GM19328 (cell line): ENCODE data around the gene FGD4.

Source experiments
- ATAC-seq: cut with Tn5 transposase; IDR thresholded peaks from one replicate; pipeline ENCODE4 v1.9.1; 2021; ENCODE audit warnings: mild to moderate bottlenecking, moderate library complexity; ENCODE audit not compliant: unreplicated experiment

Gene FGD4

DNA sequence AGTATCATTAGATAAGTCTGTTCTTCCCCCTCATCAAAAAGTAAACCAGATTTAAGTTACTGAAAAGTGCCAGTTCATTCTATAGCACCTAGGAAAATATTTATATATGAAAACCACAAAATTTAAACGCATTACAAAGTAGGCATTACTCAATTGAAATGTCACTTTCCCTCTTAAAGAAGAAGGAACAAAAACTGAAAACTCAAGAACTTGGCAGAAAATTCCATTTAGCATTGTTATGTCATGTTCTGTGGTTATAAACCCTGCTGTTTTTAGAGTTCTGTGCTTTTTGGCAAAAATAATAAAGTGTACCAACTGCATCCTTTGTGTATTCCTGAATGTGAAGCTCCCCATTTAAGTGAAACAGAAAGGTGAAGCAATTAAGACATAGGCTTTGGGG lies 3.6 kb downstream of the FGD4 start:
- no peak for ATAC-seq

DNA sequence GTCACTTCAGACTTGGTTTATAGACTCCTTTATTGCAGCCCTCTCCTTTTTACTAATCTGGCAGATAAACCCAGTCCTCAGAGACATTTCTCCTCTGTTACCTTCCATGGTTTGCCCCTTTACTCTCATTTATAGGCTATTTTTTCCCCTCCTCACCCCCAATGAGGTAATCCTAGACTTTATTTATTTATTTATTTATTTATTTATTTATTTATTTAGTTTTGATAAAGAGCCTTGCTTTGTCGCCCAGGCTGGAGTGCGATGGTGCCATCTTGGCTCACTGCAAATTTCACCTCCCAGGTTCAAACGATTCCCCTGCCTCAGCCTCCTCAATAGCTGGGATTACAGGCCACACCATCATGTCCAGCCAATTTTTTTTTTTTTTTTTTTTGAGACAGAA lies 8.4 kb downstream of the FGD4 start:
- no peak for ATAC-seq

DNA sequence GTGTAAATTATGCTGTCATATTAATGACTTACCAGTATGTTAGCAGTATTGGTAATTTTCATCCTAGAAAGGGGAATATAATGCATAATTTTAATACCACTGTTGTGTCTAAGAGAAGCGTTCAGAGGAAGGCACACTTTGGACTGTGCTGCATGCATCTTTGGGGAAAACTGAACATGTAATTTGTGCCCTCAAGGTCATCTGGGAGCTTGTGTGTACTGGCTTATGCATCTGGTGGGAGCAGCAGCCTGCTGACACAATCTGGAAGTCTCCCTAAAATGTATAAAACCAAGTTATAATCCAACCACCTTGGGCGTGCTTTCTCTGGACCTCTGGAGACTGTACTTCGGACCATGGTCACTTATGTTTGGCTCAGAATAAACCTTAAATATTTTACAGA lies 14.1 kb downstream of the FGD4 start:
- no peak for ATAC-seq

DNA sequence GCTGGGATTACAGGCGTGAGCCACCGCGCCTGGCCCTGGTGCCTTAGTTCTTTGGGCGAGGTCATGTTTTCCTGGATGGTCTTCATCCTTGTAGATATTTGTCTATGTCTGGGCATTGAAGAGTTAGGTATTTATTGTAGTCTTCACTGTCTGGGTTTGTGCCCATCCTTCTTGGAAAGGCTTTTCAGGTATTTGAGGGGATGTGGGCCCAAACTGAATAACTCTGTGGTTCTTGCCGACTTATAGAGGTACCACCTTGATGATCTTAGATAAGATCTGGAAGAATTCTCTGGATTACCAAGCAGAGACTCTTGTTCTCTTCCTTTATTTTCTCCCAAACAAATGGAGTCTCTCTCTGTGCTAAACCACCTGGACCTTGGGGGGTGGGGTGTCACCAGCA lies 18.9 kb downstream of the FGD4 start:
- ATAC-seq, result no peak

DNA sequence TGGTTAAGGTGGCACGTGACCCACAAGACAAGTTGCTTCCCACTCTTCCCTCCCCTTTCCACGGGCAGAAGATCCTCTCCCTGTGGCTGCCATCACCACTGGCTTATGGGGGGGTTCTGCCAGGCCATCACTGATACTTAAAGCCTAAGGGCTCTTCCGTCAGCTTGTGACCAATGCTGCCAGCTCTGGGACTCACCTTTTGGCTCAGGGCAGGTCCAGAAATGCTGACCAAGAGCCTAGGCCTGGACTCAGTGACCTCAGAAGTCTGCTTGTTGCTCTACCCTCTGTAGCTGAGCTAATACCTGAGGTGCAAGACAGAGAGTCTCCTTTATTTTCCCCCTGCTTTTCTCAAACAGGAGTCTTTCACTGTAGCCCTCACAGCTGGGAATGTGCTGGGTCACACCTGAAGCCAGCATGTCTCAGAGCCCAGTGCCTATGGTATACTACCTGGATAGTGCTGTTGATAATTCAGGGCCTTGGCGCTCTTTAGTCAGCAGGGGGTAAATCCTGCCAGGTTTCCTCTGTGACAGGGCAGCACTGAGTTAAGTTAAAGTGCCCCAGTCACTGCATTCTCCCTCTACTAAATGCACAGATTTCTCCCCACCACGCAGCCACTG lies 19.7 kb downstream of the FGD4 start:
- no peak for ATAC-seq

DNA sequence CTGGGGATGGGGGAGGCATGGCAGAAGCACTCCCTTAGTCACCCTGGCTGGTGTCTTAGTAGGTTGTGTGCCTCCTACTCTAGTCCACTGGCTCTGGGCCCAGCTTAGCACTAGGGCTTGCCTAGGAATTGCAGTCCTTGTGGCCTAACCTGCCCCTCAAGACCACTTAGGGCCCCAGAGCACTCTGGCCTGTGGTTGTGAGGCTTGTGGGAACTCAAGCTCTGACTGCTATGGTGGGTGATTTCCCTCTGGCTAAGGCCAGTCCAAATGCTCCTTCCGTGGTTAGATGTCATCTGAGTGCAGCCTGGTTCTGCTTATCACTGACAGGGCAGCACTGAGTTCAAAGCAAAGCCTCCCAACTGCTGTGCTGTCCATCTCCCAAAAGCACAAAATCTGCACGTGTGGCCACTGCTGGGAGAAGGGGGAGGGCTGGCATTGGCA lies 20.2 kb downstream of the FGD4 start:
- no peak for ATAC-seq

DNA sequence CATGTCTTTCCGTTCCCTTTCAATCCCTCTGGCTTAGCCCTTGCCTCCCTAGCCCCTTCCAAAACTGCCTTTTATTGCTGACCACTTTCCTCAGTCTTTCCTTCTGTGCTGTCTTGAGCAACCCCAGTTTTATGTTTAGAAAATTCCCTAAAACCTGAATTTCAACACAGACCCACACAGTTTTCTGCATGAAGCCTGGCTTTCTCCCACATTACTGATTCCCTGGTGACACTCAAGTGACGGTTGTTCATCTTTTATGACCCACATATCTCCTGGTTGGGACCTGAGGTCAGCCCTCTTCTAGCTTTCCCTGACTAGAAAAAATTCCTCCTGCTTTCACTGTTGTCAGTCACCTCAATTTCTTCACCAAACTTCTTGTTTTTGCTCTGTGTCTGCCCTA lies 21.0 kb downstream of the FGD4 start:
- ATAC-seq, result no peak

DNA sequence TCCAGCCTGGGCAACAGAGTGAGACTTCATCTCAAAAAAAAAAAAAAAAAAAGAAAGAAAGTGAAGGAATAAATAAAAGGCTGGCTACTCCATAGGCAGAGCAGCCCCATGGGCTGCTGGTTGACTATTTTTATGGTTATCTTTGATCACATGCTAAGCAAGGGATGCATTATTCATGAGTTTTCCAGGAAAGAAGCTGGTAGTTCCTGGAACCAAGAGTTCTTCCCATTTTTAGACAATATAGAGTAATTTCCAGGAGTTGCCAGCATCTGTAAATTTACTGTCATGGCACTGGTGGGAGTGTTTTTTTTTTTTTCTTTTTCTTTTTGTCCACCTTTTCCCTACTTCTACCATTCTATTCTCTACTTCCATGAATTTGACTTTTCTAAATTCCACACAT lies 24.2 kb downstream of the FGD4 start:
- ATAC-seq, result no peak

DNA sequence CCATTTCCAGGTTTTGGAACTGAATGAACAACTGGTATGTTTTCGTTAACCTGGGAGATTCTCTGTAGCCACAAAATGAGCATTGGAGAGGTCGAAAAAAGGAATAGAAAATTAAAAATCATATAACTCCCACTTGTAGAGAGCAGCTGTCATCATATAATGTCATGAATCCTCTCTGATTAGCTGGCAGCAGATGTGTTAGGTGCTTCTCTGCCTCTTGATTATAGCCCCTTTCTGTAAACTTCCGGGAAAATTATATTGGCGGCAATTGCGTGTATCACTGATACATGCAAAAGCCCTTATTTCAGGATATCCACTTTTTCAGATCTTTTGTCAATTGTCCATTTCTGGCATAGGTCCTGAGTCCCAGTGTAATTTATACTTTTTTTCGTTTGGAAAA lies 31.7 kb downstream of the FGD4 start:
- ATAC-seq, result no peak

DNA sequence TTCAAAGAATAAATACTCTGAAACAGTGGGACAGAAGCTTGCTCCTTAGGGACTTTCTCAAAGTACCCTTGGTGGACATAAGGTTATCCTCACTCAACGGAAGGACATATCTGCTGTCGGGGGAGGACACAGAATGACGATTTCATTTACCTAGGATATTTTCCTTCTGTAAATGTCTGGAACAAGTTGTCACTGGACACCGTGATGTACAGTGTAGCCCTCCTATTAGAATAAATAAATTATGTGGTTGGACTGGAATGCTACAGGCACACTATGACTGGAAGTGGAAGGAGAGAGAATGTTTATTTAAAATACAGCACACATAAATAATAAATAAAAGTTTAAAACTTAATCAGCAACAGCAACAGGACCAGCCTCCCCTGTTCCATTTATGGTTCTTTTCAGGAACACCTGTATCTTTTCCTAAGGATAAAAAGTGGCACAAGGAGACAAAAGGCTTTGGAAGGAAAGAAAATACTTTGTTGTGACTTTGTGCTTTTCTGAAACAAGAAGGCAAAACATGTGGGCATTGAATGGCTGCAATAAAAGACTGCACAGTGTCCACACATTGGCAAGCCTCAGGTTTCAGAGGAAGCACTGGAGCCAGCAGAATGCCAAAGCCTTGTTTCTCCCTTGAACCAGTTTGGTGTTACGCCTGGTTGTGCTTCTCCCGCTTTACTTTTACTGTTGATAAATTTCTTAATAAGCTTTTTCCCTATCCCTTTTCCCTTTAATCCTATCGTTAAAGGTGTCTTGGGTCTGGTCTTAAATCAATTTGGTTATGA lies 36.8 kb downstream of the FGD4 start:
- no peak for ATAC-seq

DNA sequence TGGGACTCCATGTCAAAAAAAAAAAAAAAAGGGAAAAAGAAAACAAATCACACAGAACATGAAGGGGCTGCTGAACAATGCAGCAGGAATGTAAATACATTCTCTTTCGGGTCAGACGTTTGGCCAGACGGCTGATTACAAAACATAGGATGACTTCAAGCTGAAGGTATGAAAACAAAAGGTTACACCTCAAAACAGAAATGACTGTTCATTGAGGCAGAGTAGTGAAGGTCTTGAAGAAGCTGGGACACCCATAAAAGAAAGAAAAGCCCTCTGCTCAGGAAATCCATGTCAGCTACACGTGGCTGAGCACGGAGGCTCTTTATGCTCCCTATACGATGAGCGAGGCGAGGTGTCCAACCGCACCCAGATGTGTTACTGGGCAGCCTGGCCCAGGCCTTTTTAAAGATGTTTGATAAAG lies 37.7 kb downstream of the FGD4 start:
- ATAC-seq, result no peak

DNA sequence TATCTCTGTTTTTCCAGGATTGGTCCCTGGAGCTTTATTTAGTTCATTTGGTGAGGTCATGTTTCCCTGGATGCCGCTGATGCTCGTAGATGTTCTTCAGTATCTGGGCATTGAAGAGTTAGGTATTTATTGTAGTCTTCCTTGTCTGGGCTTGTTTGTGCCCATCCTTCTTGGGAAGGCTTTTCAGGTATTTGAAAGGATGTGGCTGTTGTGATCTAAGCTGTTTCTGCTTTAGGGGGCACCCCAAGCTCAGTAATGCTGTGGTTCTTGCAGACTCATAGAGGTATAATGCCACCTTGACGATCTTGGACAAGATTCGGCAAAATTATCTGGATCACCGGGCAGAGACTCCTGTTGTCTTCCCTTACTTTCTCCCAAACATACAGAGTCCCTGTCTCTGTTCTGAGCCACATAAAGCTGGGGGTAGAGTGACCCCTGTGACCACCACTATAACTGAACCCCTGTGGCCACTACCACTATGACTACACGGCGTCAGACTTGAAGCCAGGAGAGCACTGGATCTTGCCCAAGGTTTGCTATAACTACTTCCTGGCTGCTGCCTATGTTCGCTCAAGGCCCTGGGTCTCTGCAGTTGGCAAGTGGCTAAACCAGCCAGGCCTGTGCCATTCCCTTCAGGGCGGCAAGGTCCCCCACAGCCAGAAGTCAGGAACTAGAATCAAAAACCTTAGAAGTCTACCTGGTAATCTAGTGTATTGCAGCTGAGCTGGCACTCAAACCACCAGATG lies 40.9 kb downstream of the FGD4 start:
- no peak for ATAC-seq

DNA sequence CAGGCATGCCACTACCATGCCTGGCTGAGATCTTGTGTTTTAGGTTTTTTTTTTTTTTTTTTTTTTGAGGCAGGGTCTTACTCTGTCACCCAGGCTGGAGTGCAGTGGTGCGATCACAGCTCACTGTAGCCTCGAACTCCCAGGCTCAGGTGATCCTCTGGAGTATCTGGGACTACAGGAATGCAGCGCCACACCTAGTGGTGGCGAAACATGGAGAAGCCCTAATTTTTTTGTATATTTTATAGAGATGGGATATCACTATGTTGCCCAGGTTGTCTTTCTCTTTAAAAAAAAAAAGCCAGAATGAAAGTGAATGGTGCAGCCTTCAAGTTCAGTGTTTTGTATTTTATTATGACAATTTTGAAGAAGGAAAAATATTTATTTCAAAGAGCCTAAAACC lies 44.1 kb downstream of the FGD4 start:
- ATAC-seq, result no peak

DNA sequence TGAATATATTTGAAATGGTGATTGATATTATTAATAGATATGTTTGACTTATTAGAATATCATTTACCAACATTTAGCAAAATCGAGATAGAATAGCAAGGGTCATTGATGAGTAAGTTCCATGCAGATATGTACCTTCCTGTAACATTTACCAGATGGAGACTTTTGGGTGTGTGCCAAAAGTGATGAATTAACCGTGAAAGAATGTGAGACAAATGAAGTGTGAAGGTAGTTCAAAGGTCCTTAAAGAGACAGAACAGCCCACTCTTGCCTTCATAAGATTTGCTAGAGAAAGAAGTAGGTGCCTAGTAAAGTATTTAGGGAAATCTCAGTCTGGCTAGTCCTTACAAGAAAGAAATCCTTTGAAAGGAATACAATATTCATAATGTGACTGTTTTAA lies 45.5 kb downstream of the FGD4 start:
- no peak for ATAC-seq

DNA sequence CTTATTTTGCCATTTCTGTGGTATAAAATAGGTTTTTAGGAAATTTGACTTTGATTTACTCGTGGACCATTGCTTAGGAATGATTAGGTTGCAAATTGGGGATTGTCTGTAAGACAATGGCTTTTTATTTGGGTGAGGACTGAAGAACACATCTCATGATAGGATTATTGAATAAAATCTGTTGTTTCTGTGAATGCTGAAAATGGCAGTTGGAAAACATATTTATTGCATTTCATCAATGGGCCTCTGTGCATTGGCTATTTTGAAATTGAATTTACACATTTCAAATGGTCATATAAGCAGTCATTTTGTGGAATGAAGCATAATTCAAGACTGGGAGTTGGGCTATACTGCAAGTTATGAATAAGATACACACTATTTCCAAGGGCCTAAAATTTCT lies 46.0 kb downstream of the FGD4 start:
- no peak for ATAC-seq

DNA sequence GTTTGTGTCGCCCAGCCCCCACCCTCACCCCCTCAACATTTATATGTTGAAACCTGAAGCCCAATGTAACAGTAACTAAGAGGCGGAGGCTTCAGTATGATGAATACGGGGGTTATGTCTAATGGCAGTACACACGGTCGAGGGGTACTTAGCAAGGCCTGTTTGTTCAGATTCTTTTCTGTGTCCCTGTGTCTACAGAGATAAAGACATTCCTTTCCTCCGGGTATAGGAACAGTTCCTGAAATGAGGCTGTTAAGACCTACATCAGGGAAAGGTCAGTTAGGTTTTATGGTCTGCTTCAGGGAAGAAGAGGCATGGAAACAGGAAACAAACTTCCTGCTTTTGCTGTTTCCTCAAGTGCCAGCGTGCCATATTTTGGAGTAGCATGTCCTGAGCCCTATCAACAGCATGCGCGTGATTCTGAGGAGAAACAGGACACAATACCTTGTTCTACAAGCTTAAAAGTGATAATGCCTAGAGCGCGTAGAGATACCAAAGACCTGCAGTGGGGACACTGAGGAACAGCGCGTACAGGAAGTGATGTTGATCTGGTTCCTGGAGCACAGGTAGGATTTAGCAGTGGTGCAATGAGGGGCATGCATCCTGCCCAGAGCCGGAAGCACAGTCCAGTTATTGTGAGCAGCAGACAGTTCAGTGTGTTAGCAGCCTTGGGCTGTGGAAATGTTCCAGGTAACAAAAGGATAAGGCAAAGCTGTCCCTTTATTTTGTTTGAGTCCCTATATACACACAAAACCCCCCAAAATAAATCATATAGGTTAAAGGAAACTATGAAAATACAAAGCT lies 47.2 kb downstream of the FGD4 start:
- no peak for ATAC-seq

DNA sequence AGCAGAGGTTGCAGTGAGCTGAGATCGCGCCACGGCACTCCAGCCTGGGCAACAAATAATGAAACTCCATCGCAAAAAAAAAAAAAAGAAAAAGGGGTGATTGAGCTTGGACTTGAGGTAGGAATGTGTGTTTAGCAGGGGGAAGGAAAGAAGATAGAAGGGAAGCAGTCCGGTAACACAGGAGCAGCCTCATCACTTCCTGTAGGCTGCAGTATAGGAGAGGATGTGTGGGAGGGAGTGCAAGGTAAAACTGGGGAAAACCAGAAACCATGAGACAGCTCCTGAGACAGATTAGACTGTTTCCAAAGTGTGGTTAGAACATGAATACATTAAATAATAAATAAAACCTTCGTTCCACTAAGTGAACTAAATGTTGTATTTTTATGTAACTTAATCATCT lies 49.2 kb downstream of the FGD4 start:
- no peak for ATAC-seq

DNA sequence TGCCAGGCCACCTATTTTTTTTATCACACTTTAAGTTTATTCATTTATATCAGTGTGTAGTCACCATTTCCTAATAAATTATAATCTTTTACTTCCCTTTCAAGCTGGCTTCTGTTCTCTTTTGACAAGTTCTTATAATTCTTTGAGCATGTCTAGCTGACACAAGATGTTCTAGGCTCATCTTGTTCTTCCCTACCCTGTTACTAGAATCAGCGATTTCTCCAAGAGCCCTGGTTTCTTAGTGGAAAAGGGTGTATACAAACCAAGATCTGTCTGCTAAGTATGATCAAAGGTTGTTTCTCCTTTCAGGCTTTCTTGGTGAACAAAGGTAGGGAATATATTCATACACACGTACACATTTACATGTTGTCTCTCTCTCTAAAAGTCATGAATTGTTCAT lies 51.0 kb downstream of the FGD4 start:
- no peak for ATAC-seq

DNA sequence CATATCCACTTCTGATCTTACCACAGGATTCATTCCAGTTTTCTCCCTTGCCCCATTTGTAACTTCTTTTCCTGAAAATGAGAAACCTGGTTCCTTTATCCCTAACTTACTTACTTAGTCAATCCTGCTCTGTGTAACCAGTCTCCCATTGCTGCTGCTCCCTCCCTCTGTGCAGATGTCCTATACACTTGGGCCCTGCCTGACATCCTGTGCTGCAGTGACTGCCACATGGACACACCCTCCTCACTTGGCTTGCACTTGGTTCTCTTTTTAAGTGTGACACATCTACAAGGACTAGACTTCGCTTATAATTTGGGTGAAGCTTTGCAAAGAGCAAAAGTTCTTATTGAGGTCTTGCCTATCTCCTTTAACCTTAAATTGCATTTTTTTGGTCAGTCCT lies 51.4 kb downstream of the FGD4 start:
- ATAC-seq, result no peak

DNA sequence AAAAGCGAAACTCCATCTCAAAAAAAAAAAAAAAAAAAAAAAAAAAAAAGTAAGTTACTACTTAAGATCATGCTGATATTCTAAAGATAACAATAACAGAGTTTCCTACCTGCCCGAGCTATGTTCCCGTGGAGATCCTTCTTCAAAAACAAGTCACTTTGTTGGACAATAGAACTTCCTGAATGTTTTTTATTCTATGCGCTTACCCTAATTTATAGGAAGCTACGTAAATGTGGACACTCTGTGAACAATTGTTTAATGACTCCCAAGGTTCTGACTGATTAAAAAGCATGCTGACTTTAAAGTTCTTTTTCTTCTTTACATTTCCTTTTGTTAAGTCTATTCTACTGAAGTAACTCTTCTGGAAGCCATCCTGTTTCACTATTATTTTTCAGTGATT lies 52.5 kb downstream of the FGD4 start:
- ATAC-seq, result no peak

DNA sequence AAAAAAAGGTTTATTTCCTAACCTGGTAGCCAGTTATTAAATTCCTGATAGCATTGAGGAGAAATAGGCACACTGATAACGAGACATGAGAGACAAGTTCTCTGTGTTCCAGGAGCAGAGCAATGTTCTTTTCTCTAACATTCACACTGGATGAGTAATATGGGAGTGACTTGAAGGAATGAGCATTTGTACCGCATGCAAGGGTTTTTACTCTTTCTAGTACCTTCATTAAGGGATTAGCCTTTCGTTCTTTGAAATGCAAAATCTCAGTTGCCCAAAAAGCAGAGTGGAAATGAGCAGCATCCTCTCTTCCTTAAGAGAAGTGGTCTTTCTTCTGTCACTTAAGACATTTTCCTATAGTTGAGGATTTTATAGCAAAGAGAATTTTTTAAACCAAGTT lies 54.7 kb downstream of the FGD4 start:
- no peak for ATAC-seq
